ENCODE data around the gene AKAP13.

Gene AKAP13

DNA sequence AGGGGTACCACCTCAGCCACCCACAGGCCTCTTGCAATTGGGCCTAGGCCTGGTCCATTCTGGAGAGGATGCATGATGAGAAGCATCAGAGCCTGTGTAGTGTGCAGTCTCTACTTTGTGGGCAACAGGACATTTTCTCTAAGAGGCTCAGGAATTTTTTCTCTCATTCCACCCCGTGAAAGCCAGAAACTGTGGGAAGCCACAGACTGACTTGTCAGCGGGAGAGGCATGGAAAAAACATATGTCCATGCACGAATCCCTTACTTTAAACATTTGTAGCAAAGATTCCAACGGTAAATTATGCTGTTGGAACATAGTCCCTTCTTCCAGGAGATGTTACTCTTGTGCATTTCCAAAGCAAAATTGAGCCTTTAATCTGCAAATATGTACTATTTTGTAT is 217.8 kb downstream of the AKAP13 start:
- no peak for DNase-seq (ENCODE audit: low read depth)

DNA sequence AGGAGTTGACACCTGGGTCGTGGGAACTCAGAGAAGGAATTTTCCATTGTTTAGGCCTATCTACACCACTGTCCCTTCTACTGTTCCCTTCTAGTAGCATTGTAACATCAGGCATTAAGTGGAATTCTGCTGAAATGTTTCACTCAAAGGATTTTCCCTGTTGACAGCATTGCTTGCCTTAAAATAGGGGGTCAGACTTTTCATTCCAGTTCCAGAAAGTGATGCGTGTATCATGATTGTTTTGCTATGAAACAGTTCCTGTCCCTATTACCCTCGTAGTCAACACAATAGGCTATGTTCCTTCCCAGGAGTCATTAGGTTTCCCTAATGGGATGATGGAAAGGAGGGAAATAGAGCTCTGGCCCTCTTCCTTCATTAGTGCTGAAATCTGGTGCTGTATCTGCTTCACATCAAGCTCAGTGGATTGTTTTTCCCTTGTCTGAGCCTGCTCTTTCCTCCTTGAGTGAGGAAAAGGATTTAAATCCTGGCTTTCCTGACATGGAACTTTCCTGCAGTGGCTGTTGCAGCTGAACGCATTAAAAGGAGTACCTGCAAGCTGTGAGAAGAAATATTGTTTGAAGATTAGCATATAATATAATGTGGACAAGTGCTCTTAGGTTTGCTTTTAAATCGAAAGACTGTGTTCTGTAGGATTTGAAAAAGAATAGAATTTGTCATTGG is 218.5 kb downstream of the AKAP13 start:
- DNase-seq (ENCODE audit: low read depth) = no peak

DNA sequence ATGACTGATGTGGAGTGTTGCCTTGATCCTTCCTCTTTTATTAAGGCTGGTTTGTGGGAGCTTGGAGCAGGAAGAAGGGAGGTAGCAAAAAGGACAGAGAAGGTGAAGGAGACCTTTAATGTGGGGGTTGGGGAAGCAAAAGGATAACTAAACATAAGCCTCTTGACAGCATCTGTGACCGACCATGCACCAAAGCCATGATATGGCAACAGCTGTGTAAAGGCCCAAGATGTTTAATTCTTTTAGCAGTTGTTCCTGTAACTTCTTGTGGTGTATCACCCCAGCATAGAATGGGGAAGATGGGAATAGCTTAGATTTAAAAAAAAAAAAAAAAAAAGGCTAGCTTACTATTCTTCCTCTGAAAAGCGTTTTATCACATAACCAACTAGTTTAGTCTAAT is 219.6 kb downstream of the AKAP13 start:
- DNase-seq (ENCODE audit: low read depth) = no peak

DNA sequence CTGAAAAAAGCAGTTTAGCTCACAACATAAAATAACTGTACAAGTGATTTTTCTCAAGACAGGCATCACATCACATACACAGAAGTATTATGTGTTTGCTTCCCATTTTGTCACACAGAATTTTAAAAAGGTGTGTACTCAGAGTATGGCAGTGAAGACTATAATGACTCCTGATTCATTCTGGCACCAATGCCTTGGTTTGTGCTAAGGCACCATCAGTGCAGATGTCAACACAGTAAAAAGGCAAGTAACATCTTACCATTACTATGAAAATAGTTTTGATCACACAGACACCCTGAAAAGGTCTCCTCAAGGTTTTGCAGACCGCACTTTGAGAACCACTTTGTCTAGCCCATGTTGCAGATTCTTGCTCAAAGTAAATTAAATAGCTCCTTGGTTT is 222.8 kb downstream of the AKAP13 start:
- DNase-seq (ENCODE audit: low read depth) = no peak

DNA sequence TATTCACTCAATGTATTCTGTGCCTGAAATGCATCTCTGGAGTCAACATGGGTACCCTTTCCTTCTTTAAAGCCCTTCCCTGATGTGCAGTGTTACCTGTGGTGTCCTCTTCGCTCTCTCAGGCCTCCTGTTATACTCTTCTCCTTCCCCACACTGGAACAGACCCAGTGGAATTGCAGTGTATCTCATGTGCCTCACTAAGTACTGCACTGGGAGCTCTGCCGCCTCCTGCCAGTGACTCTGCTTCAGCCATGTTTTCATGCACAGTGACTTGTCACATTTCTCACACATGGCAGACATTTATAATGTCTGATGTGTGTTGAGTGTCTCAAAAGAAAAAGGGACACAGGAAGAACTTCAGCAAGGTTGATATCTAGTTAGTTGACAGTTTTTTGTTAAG is 223.3 kb downstream of the AKAP13 start:
- DNase-seq (ENCODE audit: low read depth) = no peak

DNA sequence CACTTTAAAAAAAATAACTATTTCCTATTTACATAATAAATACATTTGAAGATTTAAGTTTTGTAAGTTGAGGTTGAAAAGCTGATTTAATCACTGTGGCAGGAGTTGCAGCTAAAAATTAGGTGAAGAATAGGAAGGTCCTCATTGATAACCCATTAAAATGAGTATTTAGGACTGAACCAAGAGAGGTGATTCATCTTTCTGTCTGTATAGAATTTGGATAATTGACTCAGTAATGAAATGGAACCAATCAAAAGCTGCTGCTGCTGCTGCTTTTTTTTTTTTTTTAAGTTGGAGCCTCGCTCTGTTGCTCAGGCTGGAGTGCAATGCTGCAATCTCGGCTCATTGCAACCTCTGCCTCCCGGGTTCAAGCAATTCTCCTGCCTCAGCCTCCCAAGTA is 223.8 kb downstream of the AKAP13 start:
- no peak for DNase-seq (ENCODE audit: low read depth)

DNA sequence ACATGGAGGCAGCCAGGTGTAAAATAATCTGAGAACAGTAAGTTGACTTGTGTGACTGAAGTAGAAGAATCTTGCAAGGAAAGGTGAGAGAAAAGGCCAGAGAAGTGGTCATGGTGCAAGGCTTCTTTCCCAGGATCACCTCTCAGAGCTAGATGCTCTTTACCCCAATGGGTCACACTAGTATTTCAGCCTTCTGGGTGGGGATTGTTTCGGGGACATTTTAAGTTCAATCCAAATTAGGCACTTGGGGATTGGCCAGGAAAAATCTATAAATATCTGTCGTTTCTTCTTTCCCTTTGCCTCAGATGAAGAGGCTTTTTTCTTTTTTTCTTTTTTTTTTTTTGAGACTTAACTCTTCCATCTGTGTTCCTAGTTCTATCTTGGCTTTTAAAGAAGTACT is 226.3 kb downstream of the AKAP13 start:
- no peak for DNase-seq (ENCODE audit: low read depth)

DNA sequence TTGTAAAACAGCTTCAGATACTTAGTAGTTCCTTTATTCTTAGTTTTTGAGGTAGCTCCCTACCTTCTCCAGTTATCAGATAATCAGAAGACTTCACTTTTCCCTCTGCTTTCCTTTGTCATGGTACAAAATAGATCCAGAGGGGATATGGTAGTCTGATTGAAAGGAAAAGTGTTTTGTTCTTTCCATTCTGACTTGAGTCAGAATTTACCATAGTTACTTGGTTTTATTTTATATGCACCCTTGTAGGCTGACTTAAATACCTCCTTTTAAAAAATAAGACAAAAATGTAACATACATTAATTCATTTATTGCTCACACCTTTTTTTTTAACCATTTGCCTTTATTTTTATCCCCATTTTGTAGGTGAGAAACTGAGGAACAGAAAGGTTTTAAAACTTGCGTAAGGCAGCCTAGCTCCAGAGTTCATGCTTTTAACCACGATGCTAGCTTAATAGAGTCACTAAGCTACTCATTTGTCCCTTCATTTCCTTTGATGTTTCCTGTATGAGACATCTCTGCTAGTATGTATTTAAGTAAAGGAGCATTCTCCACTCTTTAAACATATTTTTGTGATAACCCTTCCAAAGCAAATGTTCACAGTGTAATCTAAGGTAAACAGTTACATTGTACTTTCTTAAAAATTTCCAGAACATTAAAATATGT is 226.9 kb downstream of the AKAP13 start:
- no peak for DNase-seq (ENCODE audit: low read depth)

DNA sequence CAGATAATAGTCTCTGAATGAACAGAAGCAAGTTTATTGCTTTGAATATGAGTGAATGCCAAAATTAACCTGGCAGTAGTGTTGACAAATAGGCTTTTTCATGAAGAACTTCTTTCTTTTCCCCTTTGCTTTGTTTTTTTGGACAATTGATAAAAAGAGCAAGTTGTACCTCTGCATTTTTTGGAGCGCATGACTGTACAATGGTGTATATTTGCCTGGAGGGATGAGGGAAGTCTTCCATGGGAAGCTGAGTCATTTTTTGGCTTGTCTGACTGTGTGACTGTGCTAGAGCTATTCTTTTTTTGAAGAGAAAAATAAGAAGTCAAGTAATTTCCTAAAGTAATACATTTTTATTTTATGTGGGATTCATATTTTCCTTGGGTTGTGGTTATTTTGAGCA is 227.4 kb downstream of the AKAP13 start:
- no peak for DNase-seq (ENCODE audit: low read depth)

DNA sequence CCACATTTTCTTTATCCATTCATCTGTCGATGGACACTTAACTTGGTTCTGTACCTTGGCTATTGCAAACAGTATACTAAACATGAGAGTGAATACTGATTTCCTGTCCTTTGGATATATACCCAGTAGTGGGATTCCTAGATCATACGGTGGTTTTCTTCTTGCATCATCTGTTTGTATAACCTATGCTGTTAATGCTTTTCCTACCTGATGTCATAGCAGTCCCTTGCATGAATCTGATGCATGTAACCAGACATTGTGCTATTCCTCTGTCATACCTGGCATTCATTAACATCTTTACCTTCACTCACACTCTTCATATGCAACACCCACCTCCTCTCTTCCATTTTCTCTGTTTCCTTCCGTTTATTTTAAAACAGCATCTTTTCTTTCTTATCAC is 229.1 kb downstream of the AKAP13 start:
- no peak for DNase-seq (ENCODE audit: low read depth)

DNA sequence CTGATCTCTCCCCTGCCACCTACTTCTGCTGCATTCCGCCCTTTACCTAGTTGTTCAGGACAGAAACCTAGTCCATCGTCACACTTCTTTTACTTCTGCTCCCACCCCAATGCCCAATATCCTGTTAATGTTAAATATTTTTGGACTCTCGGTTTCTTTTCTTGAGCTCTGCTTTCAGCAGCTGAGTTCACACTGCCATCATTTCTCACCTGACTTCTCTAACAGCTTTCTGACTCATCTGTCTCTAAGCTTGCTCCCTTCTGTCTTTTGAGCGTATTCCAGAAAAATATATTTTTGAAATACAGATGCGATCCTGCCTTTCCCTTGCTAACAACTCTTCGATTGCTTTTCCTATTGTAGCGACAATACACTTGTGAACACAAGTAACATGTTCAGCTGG is 231.0 kb downstream of the AKAP13 start:
- DNase-seq (ENCODE audit: low read depth) = no peak

DNA sequence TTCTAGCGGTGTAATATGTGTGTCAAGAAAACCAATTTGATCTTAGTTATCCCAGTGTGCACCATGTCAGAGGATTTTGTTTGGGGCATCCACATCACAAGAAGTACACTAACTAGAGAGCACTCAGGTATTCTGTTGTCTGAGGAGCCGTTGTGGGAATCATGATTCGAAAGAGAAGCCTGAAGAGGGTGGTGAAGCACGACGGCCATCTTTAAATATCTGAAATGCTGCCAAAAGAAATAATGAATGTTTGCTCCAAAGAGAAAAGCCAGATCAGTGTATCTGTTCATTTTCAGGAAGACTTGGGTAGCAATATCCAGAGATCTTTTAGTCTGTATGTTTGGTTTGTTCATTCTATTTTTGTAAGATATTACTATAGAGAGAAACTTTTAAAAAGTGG is 233.7 kb downstream of the AKAP13 start:
- no peak for DNase-seq (ENCODE audit: low read depth)

DNA sequence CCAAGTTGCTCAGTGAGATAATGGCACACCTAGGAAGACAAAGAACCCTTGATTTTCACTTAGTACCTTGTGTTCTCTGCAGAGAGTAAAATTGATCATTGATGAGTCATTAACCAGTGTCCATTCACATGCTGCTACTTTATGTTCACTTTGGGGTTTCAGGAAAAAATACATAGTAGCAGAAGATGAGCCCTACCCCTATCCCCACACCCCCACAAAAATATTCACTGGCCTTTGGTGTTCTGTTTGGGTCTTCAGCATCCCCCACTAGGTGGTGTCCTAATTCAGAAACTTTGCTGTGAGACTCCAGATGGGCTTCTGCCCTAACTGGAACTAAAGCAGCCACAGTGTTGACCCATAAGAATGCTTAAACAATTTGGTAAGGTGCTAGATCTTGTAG is 235.5 kb downstream of the AKAP13 start:
- DNase-seq (ENCODE audit: low read depth) = no peak

DNA sequence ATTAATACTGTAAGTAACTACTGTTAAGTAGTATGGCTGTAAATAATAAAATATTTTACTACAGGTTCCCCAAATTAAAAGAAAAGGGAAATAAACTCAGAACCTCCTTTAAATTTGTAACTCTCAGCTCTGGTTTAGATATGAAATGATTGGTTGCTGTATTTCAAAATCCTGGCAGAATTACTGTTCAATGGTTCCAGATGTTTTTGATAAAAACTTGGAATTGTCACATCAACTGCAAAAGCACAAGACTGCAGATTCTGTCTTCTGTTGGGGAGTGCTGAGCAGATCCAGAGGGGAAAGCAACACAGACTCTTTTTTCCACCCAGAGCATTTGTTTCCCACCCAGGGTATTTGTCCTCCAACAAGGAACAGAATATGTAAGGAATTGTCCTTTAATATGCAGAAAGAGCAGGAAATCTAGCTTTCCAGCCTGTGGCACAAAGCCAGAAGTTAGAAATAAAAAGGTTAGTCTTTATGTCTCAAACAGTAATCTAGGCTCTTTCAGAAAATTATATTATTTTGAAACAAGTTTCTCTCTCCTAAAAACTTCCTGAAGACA is 236.2 kb downstream of the AKAP13 start:
- DNase-seq (ENCODE audit: low read depth) = no peak

DNA sequence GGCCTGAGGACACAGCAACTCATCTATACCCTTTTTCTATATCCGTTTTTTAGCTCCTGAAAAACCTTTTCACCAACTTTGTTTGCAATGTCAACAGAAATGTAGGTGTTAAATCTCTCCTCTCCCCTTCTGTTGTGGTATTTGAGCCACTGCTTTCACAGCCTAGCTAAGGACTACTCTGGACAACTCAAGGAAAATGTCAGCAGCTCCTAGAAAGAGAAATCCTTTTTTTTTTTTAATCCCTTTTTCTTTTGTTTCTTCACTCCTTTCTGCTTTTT is 237.8 kb downstream of the AKAP13 start:
- no peak for DNase-seq (ENCODE audit: low read depth)

DNA sequence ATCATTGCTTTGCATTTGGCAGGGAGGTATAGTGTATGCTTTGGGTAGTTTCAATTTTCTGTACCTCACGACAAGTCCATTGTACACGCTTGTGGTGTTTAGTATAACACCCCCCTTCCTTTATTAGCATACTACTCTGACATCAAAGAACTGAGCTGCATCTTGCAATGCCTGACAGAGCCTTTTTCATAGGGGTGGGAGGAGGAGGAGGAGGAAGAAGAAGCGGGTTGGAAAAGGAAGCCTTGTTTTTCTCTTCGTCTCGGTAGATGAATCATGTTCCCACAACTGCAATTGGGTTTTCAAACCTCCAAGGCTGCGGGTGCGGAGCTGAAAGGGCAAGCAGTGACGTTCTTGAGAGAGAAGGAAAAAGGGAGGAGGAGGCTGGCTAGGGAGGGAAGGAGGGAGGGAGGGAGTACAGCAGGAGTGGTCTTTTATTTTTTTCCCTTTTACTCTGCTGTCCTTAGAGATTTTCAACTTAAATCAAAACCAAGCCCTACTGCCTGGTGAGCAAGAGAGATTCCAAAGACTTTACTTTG is 238.6 kb downstream of the AKAP13 start:
- peak; percentile 54 for DNase-seq (ENCODE audit: low read depth)

DNA sequence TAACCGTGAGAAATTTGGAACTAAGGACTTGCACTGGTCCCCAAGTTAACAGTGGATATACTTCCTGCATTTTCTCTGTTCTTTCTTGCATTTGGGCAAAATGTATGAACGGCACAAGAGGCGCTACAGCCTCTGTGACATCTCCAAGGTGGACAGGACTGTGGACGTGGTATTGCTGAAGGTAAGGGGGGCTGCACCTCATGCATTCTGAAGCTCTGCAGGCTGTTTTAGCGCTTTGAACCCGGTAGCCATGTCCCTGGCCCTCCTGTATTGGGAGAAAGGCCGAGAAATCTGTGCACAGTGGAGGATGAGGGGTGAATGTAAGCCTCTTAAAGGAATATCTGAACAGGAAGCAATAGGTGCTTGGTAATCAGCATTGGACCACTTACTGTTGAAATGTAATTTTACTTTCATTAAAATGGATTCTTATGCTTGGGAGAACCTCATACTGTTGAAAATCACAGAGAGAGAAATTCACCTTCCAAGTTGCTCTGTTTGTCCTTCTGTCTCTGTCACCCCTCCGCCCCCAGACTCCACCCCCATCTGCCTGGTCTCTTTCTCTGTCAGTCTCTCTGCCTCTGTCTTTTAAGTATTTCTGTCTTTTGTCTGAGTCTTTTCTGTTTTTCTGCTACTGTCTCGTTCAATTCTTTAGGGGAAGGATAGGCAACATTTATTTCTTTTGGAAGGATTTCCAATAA is 239.7 kb downstream of the AKAP13 start:
- DNase-seq (ENCODE audit: low read depth) = no peak

DNA sequence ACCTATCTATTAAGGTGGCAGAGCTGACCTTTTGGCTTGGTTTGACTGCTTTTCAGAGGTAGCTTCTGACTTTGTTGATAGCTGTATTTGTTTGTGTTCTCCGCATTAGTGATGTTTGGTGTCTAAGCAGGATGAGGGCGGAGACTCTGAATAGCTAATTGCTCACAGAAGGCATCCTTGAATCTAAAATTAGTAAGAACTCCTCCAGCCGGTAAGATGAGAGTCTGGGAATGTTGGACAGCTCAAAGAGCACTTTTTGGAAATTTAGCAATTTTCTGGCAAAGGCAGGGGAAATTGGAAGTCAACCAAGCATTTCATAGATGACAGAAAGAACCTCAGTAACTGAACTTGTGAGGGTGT is 240.3 kb downstream of the AKAP13 start:
- no peak for DNase-seq (ENCODE audit: low read depth)

DNA sequence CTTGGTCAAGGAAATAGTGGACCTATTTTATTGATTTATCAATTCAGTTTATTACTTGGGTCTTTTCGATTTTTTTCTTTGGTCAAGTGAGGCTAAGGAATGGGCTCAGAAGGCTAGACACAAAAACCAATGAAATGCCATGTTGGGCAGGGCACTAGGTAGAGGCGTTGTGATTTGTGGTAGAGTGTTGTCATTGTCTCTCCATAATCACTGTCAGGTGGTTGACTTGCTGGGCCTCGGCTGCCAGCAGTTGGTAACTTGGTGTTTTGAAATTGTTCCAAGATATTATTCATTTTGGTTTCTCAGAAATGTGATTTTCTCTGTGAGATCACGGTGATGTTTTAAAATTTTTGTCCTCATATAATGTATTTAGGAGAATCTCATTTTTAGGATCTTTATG is 240.7 kb downstream of the AKAP13 start:
- DNase-seq (ENCODE audit: low read depth) = no peak

DNA sequence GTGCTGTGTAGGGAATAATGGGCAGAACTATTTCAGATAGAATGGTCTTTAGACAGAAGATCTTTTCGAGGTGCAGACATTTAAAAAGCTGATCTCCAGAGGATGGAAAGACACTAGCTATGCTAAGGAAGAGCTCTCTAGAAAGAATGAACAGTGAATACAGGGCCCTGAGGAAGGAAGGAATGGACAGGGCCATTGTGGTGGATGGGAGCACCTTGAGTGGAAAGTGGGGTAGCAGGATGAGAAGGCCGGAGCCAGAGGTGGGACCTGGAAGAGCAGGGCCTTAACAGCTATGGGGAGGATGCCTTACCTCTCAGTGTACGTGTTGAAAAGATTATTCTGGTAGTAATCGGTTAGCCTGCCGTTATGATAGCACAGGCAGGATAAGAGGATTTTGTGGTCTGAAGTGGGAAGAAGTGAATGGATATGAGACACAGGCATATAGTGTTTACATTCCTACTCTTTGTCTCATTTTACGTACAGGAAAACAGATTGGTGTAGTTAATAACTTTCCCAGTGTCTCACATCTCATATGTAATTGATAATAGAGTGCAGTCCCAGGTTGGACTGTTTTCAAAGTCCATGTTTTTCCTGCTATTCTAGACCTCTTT is 241.9 kb downstream of the AKAP13 start:
- DNase-seq (ENCODE audit: low read depth) = no peak

DNA sequence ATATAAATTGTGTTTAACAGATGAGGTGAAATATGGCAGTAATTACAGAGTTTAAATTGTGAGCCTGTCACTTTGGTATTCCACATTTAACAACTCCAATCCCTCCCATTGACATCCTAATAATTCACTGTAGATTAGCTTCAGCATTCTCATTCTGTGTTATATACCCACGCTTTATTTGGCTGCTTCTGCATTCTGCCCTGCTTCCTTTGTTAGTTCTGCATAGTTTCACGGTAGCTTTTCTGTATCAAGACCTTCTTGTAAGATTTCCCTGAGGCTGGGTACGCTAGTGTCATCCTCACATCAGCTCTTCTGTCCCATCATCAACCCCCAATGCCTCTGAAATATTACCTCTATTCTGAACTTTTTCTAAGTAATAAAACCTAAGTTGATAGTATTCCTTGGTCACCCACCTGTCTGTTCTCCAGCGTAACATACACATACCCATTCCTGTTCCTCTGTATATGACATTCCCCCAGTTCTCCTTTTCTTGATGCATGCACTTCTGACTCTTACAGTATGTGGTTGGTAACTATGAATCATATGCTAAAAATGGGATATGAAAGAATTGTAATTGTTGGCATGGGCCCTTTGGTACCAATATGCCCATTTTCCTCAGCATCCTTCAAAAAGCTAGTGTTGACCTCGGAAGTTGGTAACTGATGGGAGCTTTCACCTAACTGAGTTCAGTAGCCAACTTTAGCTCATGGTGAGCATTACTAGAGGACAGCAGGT is 243.1 kb downstream of the AKAP13 start:
- no peak for DNase-seq (ENCODE audit: low read depth)

DNA sequence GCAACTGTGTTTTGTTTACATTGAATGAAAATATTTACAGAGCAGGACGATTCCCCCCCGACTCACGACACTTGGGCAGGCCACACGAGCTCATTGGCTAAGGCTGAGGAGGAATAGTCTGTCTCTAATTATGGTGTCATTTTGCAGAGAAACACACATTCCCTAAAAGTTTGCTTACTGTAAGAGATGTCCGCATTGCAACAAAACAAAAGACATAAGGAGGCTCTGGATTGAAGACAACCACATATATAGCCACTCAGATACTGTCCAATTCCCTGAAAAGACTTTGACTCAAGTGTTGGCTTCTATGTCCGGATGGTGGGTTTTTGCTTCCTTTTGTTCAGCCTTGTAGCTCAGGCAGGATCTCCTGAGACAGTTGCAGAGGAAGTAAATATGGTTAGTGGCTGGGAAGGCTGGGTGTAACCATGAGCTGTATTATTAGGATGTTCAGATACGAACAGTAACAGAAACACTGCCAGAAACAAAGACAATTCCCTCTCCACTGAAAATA is 243.9 kb downstream of the AKAP13 start:
- DNase-seq (ENCODE audit: low read depth) = no peak

Data from stimulated activated CD4-positive, alpha-beta T cell treated with anti-CD3 and anti-CD28 coated beads, Interleukin-2, amount 100 ng/mL, for 4 hours (primary cell).